Neutrophil (primary cell): Measurements from ENCODE around the gene TRPM5.

Experiments
- H3K27ac ChIP-seq: fragments of 200-600 bp; sonication (generic); 2 replicates; pipeline ENCODE4 v1.5.1; 2016; ENCODE audit warnings: mild to moderate bottlenecking, moderate library complexity
- H3K27me3 ChIP-seq: fragments of 200-600 bp; sonication (generic); 2 replicates; pipeline ENCODE4 v1.6.0; 2016; ENCODE audit warnings: mild to moderate bottlenecking
- H3K36me3 ChIP-seq: fragments of 200-600 bp; sonication (generic); 2 replicates; pipeline ENCODE4 v1.5.1; 2017
- H3K4me1 ChIP-seq, 2 experiments: fragments of 200-600 bp in 1 of 2; sonication (generic) in 1 of 2; 1 replicate in 1 of 2; 2 replicates in 1 of 2; pipeline versions ENCODE4 v1.5.1 to v1.6.1; 2013 to 2016; ENCODE audit warnings: low read depth in 1 of 2, low read length in 1 of 2, mild to moderate bottlenecking in 1 of 2, moderate library complexity in 1 of 2; ENCODE audit not compliant: control insufficient read depth in 1 of 2, insufficient read depth in 1 of 2
- H3K4me3 ChIP-seq, 2 experiments: fragments of 200-600 bp in 1 of 2; sonication (generic) in 1 of 2; 1 replicate in 1 of 2; 2 replicates in 1 of 2; pipeline ENCODE4 v1.5.1; 2013 to 2016; ENCODE audit warnings: low read depth in 1 of 2, low read length in 1 of 2, mild to moderate bottlenecking in 1 of 2, moderate library complexity in 1 of 2
- H3K9me3 ChIP-seq: fragments of 200-600 bp; sonication (generic); 2 replicates; pipeline ENCODE4 v1.5.1; 2016
- TF ChIP-seq, protein P1 (sequence below): fragments of 200-600 bp; sonication (generic); IDR thresholded peaks from 2 replicates; pipeline ENCODE4 v1.5.1; 2016; ENCODE audit warnings: antibody characterized with exemption

Gene TRPM5

DNA sequence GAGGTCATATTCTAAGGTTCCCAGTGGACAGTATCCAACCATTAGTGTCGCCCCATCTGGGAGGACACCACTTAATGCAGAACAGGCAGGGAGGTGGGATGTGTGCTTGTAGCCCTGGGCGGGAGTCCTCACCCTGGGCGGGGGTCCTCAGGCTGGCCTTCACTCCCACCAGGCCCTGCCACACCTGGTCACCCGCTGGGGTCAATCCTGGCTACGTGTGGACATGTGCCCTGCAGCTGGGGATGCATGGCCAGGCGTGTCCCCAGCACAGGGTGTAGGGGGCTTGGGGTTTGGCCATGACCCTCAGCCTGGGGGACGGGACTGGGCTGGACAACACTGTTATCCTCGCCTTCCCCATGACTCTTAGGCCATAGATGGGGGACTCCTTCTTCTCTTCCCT is 18.8 kb downstream of the TRPM5 start:
- no peaks in the 10 kb centered on the region for H3K9me3 ChIP-seq
- peaks cover 10% of the 10 kb centered on the region for H3K27me3 ChIP-seq
- H3K4me3 ChIP-seq: no peak overlapping the region
- H3K4me1 ChIP-seq: peaks cover 0 to 4% of the 10 kb centered on the region in 2 experiments
- TF ChIP-seq, protein P1, sequence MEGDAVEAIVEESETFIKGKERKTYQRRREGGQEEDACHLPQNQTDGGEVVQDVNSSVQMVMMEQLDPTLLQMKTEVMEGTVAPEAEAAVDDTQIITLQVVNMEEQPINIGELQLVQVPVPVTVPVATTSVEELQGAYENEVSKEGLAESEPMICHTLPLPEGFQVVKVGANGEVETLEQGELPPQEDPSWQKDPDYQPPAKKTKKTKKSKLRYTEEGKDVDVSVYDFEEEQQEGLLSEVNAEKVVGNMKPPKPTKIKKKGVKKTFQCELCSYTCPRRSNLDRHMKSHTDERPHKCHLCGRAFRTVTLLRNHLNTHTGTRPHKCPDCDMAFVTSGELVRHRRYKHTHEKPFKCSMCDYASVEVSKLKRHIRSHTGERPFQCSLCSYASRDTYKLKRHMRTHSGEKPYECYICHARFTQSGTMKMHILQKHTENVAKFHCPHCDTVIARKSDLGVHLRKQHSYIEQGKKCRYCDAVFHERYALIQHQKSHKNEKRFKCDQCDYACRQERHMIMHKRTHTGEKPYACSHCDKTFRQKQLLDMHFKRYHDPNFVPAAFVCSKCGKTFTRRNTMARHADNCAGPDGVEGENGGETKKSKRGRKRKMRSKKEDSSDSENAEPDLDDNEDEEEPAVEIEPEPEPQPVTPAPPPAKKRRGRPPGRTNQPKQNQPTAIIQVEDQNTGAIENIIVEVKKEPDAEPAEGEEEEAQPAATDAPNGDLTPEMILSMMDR: no peak
- no peak overlapping the region for H3K27ac ChIP-seq
- no peaks in the 10 kb centered on the region for H3K36me3 ChIP-seq

DNA sequence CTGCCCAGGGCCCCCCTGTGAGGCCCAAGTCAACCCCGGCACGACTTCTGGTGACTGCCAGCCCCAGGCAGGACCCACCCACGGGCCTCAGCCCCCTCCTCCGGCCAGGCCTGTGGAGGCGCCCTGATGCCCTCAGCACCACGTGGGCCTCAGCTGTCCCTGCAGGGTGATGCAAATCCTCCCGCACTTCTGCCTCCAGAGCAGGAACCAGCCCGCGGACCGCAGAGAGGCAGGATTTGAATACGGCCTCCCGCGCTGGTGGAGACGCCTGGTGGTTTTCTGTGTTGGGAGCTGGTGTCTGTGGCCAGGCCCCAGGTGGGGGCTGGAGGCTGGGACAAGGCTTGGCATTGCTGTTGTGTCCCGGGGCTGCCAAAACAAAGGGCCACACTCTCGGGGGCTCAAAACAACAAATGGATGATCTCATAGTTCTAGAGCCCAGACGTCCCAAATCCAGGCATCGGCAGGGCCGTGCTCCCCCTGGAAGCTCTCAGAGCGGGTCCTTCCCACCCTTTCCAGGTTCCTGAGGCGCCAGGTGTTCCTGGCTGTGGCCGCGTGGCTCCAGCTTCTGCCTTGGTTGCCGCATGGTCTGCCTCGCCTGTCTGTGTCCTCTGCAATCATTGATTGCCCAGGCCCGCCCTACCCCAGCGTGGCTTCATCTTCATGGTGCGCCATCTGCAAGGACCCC is 19.4 kb downstream of the TRPM5 start:
- H3K27ac ChIP-seq: no peak overlapping the region
- peaks cover 0 to 10% of the 10 kb centered on the region in 2 experiments for H3K4me1 ChIP-seq
- TF ChIP-seq, protein P1: no peak
- H3K27me3 ChIP-seq: peaks cover 10% of the 10 kb centered on the region
- H3K4me3 ChIP-seq: no peak overlapping the region
- H3K9me3 ChIP-seq: no peaks in the 10 kb centered on the region
- H3K36me3 ChIP-seq: no peaks in the 10 kb centered on the region

DNA sequence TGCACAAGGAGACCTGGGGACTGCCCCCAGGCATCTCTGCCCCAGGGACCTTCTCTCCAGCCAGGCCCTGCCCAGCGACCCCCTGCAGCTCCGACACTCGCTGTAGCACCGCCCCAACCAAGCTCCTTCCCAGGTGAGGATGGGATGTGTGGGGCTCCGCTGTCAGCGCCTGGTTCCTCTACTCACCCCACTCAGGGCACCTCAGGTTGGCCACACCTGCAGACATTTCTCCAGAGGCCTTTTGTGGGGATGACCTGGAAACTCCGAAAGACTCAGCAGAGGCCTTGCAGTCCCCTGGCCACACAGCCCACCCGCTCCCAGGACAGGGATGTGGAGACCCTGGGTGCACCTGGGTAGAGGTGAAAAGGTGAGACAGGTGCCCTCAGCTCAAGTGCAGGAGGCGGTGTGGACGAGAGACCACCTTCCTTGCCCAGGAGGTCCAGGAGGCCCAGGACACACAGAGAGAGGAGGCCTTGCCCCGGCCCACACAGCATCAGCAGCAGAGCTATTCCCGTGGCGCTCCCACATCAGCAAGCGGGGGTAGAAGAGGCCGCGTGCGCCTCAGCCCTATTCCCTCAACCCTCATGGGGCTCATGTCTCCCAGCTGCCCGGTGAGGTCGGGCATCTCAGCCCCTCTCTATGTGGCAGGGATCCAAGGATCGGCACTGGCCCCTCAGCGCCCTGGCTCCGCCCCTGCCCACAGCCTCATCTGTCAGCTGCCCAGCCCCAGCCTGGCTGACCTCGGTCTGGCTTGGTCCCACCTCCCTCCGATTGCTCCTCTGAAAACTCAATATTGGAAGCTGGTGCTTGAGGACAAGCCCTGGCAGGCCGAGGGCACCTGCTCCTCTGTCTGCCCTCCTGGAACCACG is 20.9 kb downstream of the TRPM5 start:
- H3K9me3 ChIP-seq: no peaks in the 10 kb centered on the region
- no peak overlapping the region for H3K4me3 ChIP-seq
- H3K27me3 ChIP-seq: peaks cover 10% of the 10 kb centered on the region
- H3K27ac ChIP-seq: no peak overlapping the region
- H3K36me3 ChIP-seq: no peaks in the 10 kb centered on the region
- peaks cover 0 to 12% of the 10 kb centered on the region in 2 experiments for H3K4me1 ChIP-seq
- TF ChIP-seq, protein P1: no peak

DNA sequence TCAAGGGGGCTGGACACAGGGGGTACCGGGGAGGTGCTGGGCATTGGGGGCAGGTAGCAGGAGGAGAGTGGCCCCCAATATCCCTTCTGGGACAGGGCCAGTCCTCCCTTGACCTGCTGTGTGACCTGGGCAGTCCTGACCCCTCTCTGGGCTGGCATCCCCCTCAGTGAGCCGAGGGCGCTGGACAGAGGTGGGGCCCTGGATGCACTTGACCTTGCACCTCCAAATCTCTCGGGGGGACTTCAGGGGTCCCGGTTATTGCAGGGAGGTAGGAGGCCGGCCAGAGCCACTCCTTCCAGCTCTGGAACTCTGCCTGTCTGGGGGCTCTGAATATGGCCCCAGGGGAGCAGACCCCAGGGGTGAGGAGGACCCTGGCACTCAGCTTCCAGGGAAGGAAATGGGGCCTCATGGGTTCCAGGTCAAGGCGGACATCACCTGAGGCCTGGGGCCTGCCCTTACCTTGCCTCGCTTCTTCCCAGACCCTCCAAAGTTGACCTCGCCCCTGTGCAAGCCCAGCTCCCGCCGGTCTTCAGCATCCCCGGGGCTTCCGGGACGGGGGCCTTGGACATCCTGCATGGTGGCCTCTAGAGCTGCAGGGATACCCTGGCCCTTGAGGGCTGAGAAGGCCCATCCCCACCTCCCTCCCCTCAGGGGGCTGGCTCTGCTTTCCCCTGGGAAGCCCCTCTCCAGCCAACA is 21.7 kb downstream of the TRPM5 start:
- Histone ChIP-seq H3K36me3 (no peaks in the 10 kb centered on the region), H3K4me1 (peaks cover 0 to 12% of the 10 kb centered on the region in 2 experiments), H3K9me3 (no peaks in the 10 kb centered on the region), H3K4me3 (no peak overlapping the region), H3K27ac (no peak overlapping the region), H3K27me3 (peaks cover 10% of the 10 kb centered on the region)
- TF ChIP-seq, protein P1: no peak

DNA sequence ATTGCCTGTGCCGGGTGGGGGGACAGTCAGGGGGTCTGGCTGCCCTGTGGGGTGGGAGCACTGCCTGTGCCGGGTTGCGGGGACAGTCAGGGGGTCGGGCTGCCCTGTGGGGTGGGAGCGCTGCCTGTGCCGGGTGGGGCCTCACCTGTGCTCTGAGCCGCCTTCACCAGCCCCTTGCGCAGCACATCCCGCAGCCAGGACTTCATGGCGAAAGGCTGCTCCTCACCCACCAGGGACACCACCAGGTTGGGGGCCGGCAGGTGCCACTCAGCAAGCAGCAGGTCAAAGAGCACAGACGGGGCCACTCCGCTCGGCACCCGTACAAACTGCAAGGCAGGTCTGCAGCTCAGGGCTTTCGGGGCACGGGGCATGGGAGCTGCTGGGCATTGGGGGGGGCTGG is 22.3 kb downstream of the TRPM5 start:
- H3K36me3 ChIP-seq: no peaks in the 10 kb centered on the region
- TF ChIP-seq, protein P1: no peak
- no peaks in the 10 kb centered on the region for H3K9me3 ChIP-seq
- H3K27me3 ChIP-seq: peaks cover 10% of the 10 kb centered on the region
- H3K4me3 ChIP-seq: no peak overlapping the region
- H3K27ac ChIP-seq: no peak overlapping the region
- peaks cover 0 to 12% of the 10 kb centered on the region in 2 experiments for H3K4me1 ChIP-seq
